ENCODE measurements around the gene SSH2. TPM values are rescaled to one million over a fixed set of nuclear protein-coding genes. Genes with fewer than 3 reads are reported as not detected.

SSH2 gene
- total RNA-seq, 1 donor from 2014 or later: 38.8 TPM

DNA sequence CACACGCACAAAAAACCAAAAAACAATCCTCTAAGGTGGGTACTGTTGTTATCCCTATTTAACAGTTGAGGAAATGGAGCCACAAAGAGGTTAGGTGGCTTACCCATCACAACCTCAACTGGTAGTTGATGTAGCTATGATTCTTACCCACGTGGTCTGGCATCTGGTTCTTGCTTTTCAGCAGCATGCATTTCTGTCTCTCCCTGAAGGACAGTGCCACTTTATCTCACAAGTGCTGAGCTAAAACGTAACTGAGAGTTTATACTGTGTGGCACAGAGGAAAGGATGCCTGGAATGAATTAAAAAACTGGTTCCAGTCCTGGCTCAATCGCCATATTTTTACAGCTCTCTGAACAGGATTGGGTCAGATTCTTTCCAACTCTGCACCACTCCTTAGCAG is 305.4 kb downstream of the SSH2 start:
- no peak for DNase-seq (ENCODE audit: low spot score)
- intact Hi-C loops (cut with DNase I): loop anchor here (5.0 kb wide), 1 partner anchor 138 kb away; no protein-coding TSS in a partner anchor

- no peak for DNase-seq (ENCODE audit: low spot score)
- intact Hi-C loops (cut with DNase I): loop anchor here (2.0 to 5.0 kb wide), 2 partner anchors 20 to 139 kb away; no protein-coding TSS in a partner anchor
These were observed 306.8 kb downstream of the SSH2 start for GRCh38 chr17:29623283-29623647.

DNA sequence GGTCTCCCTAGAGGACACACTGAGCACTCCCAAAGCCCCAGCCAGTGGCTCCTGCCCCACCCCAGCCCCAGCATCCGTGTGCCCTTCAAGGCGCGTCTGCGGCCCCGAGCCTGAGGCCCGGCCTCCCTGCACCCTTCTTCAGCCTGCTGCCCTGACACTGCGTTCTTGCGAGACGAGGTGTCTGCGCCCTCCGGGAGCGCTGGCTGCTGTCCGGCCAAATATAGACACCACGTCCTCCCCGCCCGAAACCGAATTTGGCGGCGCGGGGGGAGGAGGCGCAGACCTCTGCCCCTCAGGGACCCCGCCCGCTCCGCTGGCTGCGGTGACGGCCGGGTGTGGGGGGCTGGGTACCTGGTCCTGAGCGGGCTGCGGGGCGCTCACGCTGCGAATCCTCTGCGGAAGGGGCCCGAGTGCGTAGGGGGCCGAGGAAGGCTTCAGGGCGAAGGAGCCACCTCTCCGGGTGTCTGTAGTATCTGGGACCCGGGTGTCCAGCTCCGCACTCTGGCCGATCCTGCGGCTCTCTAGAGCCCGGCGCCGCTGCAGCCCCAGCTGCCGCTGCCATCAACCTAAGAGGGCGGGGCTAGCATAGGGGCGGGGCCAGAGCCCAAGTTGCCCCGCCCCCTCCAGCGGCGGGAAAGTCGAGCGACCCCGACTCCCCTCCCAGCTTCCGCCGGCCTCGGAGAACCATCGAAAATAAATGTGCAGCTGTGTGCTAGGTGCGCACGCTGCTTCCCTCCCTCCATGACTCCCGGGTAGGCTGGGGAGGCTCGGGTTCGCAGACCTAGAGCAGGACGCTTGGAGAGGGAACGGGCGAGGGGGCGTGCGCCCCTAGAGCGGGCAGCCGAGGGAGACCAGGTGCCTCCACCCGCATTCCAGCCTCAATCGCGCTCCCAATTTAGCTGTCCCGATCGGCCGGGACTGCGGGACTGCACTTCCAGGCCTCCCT is 307.4 kb downstream of the SSH2 start, which contains the start of gene CORO6:
TSS of gene CORO6 (minus strand) at position 576 of the 946 bp plus-strand sequence. CDS start 1,491 bp downstream, outside the sequence.
- peak; percentile 80 for DNase-seq (ENCODE audit: low spot score)
- intact Hi-C loops (cut with DNase I): loop anchor here (2.0 to 5.0 kb wide), 2 partner anchors 20 to 140 kb away; no protein-coding TSS in a partner anchor

DNA sequence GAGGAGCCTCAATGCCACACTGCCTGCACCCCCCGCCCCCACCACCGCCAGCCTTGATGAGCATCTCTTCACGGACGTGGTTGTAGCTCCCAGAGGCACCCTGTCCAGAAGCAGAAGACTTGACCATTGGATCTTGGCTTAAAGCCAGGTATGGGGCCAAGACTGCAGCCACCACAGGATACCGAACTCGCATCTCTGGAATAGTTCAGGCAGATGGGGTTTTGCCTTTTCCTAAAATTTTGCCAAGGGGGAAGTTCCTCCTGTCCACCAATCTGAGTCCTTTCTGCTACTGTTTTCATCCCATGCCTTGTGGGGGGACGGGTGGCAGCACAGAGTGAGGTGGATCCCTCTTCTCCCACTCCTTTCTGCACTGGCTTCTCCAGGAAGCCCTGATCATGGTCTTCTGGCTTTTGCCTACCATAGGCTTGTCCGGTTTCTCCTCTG is 308.3 kb downstream of the SSH2 start:
- intact Hi-C loops (cut with DNase I): loop anchor here (2.0 to 5.0 kb wide), 2 partner anchors 21 to 141 kb away; no protein-coding TSS in a partner anchor
- DNase-seq (ENCODE audit: low spot score): no peak

DNA sequence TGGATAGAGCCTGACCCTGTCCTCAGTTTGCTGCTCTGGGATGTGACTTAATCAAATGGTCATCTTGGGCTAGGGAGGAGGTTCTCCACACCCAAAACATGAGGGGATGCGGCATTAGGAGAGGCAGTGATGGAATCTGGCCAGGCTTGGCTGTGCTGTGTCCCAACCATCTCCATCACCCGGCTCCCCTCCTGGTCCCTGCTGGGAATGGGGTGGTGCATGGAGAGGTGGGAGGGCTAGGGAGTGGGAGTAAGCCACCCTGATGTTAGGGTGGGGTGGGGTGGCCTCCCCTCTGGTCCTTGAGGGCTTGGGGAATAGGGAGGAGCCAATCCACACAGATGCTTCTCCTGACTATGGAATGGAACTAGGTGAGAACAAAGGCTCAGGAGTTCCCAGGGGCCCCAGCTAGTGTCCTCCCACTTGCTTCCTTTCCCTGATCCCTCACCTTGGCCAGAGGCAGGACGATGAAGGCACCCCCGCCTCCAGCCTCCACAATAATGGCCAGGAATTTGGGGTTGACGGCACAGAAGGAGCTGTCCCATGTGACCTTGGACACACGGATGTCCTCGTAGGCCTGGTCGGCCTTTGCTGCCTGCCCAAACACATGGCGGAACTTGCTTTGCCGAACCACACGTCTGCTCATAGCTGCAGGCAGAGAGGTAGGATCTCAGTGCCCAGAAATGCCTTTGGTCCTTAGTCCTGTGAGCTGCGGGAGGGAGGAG is 309.1 kb downstream of the SSH2 start:
- DNase-seq (ENCODE audit: low spot score): no peak
- intact Hi-C loops (cut with DNase I): loop anchor here (5.0 kb wide), 1 partner anchor 141 kb away; no protein-coding TSS in a partner anchor

DNA sequence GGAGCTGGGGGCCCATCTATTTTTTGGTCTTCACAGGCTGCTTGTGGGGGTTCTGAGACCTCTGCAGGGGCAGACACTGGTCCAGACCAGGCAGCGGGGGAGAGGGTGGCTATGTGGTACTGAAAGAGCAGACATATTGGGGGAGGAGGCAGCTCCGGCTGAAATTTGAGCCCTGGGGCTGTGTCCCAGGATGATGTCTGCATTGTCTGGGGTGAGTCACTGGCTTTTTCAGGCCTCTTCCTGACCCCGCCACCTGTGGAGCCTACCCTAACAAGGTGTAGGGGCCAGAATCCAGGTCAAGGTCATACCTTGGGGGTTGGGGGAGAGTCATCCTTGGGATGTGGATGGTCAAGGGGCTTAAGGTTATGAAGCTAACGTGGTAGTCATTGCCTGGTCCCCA is 309.8 kb downstream of the SSH2 start:
- DNase-seq (ENCODE audit: low spot score): no peak
- intact Hi-C loops (cut with DNase I): loop anchor here (5.0 kb wide), 1 partner anchor 142 kb away; no protein-coding TSS in a partner anchor

DNA sequence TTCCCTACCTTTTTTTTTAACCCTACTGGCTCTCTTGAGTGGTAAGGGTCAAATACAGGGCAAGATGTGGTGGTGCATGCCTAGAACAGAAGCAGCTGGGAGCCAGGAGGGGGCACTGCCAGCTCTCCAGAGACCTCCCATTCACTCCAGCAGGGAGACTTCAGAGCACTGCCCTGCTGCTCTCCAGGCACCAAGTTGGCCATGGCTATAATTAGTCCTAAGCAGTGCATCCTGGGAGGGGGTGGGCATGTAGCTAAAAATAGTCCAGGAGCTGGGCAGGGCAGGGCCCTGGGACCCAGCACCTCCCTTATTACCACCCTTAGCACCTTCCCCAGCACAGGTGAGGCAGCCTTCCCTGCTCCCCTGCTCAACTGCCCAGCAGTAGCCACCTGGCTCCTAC is 310.8 kb downstream of the SSH2 start:
- DNase-seq (ENCODE audit: low spot score): no peak
- intact Hi-C loops (cut with DNase I): loop anchor here (5.0 to 10.0 kb wide), 2 partner anchors 158 to 316 kb away; partner anchors contain the start of gene SSH2

GRCh38 chr17:29618272-29619065 is 311.6 kb downstream of the SSH2 start:
- intact Hi-C loops (cut with DNase I): loop anchor here (5.0 to 10.0 kb wide), 2 partner anchors 159 to 316 kb away; partner anchors contain the start of gene SSH2
- DNase-seq (ENCODE audit: low spot score): no peak

DNA sequence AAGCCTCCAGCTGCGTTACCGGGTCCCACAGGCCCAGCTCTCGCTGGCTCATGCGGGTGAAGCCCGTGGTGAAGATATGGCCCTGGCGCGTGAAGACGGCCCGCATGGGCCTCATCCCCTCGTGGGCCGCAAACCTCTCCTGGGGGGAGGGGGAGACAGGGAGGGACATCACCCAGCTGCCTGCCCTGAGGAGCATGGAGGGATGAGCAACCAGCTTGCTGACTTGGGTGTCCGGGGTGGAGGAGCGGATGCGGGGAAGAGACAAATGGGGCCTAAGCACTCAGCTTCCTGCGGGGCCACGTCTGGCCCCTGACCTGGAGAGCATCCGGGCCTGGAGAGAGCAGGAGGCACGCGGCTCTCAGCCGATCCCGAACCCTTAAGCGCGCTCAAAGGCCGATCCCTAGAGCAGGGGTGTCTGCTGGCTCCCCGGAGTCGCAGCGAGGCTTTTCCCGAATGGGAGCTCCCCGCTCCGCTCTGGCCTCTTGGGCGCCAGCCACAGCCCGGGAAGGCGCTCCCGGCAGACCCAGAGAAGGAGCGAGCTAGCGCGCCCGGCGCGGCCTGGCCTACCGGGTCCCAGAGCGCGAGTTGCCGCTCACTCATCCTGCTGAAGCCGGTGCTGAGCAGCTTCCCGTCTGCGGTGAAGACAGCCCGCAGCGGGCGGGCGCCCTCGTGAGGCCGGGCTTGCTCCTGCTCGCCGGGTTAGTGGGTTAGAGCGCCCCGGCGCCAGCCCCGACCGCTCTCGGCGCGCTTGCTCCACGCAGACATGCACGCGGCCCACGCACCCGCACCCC is 312.4 kb downstream of the SSH2 start:
- peak; percentile 95 for DNase-seq (ENCODE audit: low spot score)
- intact Hi-C loops (cut with DNase I): loop anchor here (5.0 to 10.0 kb wide), 2 partner anchors 160 to 317 kb away; partner anchors contain the start of gene SSH2

GRCh38 chr17:29617125-29617480 is 312.9 kb downstream of the SSH2 start:
- peak; percentile 91 for DNase-seq (ENCODE audit: low spot score)
- intact Hi-C loops (cut with DNase I): loop anchor here (5.0 to 10.0 kb wide), 2 partner anchors 160 to 318 kb away; partner anchors contain the start of gene SSH2

GRCh38 chr17:29616300-29617048 is 313.6 kb downstream of the SSH2 start:
- no peak for DNase-seq (ENCODE audit: low spot score)
- intact Hi-C loops (cut with DNase I): loop anchor here (5.0 to 10.0 kb wide), 2 partner anchors 161 to 318 kb away; partner anchors contain the start of gene SSH2

GRCh38 chr17:29615492-29616299 is 314.3 kb downstream of the SSH2 start:
- intact Hi-C loops (cut with DNase I): loop anchor here (5.0 to 10.0 kb wide), 2 partner anchors 162 to 319 kb away; partner anchors contain the start of gene SSH2

GRCh38 chr17:29615048-29615385 is 315.0 kb downstream of the SSH2 start:
- DNase-seq (ENCODE audit: low spot score): no peak
- intact Hi-C loops (cut with DNase I): loop anchor here (5.0 to 10.0 kb wide), 2 partner anchors 162 to 320 kb away; partner anchors contain the start of gene SSH2

More at GRCh38 chr17:29615492-29616299, 314.3 kb downstream of the SSH2 start:
- DNase-seq (ENCODE audit: low spot score): peak; percentile 90

- intact Hi-C loops (cut with DNase I): loop anchor here (5.0 to 10.0 kb wide), 3 partner anchors 37 to 320 kb away; partner anchors contain the start of gene SSH2
- no peak for DNase-seq (ENCODE audit: low spot score)
These were observed 315.5 kb downstream of the SSH2 start for GRCh38 chr17:29614349-29615047.

- intact Hi-C loops (cut with DNase I): loop anchor here (5.0 to 10.0 kb wide), 2 partner anchors 37 to 321 kb away; partner anchors contain the start of gene SSH2
- DNase-seq (ENCODE audit: low spot score): no peak
These were observed 316.2 kb downstream of the SSH2 start for GRCh38 chr17:29613856-29614255.

Data from cardiac septum (tissue), 1 donor.